ENCODE results near the gene EXOSC5.

DNA sequence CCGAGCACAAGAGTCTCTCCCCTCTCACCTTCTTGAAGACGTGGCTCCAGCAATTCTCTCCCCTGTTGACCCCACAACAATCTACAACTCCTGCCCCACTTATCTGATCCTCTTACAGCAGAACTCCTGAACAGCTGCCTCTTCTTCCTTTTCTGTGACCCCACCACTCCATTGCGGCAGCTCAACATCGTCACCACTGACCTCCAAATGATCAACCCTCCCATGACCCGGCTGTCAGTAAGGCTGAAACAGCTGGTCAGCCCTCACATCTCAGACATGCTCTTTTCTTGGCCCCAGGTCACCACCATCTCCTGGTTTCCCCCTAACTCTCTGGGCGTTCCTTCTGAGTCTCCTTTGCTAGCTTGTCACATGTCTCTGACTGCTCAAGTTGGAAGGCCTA is 1.8 kb downstream of the EXOSC5 start:
- TF ChIP-seq, protein P1, sequence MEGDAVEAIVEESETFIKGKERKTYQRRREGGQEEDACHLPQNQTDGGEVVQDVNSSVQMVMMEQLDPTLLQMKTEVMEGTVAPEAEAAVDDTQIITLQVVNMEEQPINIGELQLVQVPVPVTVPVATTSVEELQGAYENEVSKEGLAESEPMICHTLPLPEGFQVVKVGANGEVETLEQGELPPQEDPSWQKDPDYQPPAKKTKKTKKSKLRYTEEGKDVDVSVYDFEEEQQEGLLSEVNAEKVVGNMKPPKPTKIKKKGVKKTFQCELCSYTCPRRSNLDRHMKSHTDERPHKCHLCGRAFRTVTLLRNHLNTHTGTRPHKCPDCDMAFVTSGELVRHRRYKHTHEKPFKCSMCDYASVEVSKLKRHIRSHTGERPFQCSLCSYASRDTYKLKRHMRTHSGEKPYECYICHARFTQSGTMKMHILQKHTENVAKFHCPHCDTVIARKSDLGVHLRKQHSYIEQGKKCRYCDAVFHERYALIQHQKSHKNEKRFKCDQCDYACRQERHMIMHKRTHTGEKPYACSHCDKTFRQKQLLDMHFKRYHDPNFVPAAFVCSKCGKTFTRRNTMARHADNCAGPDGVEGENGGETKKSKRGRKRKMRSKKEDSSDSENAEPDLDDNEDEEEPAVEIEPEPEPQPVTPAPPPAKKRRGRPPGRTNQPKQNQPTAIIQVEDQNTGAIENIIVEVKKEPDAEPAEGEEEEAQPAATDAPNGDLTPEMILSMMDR (conservative IDR thresholded peaks at IDR 0.05; ENCODE audit: low read length): no peak
- no peak for TF ChIP-seq EZH2phosphoT487 (IDR thresholded peaks at IDR 0.05; ENCODE audit: borderline replicate concordance, low read depth, low read length)
